Common myeloid progenitor, CD34-positive (primary cell): ENCODE measurements around the gene ANKRD6.
A peak's percentile ranks its signal among the peaks of the same experiment; 100 is the strongest.

ENCODE experiments used
- CTCF ChIA-PET: fragments of 350-600 bp; sonication (Branson Sonifier 250); formaldehyde crosslinking; loops from one replicate; lab custom pipeline; 2021; ENCODE audit warnings: antibody characterized with exemption; lab: Charles Lee
- POLR2A ChIA-PET: fragments of 350-600 bp; sonication (Branson Sonifier 250); formaldehyde crosslinking; loops from one replicate; lab custom pipeline; 2021; ENCODE audit warnings: antibody characterized with exemption; lab: Charles Lee
- DNase-seq, 3 donors: peaks; one replicate each; pipeline versions ENCODE4 v3.0.0 to v3.0.0-alpha.2; 2013
- H3K27ac ChIP-seq, 2 experiments: 1 replicate in 1 of 2; 2 replicates in 1 of 2; pipeline ENCODE4 v1.7.0; 2013; ENCODE audit warnings: inconsistent platforms in 2 of 2, low read length in 2 of 2, mild to moderate bottlenecking in 2 of 2, low read depth in 1 of 2, moderate library complexity in 1 of 2; ENCODE audit not compliant: severe bottlenecking in 2 of 2, insufficient read depth in 1 of 2, poor library complexity in 1 of 2
- H3K27me3 ChIP-seq, 5 experiments: replicated peaks in 2 of 5; 1 replicate in 3 of 5; 2 replicates in 2 of 5; pipeline versions ENCODE4 v1.6.1 to v1.7.0; 2013; ENCODE audit warnings: low read length in 4 of 5, mild to moderate bottlenecking in 2 of 5, moderate library complexity in 2 of 5, inconsistent platforms in 1 of 5; ENCODE audit not compliant: insufficient read depth in 5 of 5, control insufficient read depth in 4 of 5
- H3K36me3 ChIP-seq, 4 experiments: 1 replicate in 2 of 4; 2 replicates in 2 of 4; pipeline versions ENCODE4 v1.6.1 to v1.7.0; 2013; ENCODE audit warnings: low read length in 3 of 4, control low read depth in 1 of 4, mild to moderate bottlenecking in 1 of 4; ENCODE audit not compliant: control insufficient read depth in 4 of 4, insufficient read depth in 4 of 4
- H3K4me1 ChIP-seq, 4 experiments: 1 replicate in 3 of 4; 2 replicates in 1 of 4; pipeline versions ENCODE4 v1.6.1 to v1.7.1; 2013; ENCODE audit warnings: low read length in 3 of 4, mild to moderate bottlenecking in 3 of 4, control low read depth in 1 of 4, inconsistent platforms in 1 of 4, moderate library complexity in 1 of 4; ENCODE audit not compliant: control insufficient read depth in 4 of 4, insufficient read depth in 4 of 4; ENCODE audit errors: control extremely low read depth in 1 of 4
- H3K4me3 ChIP-seq, 7 experiments: 1 replicate in 4 of 7; 2 replicates in 3 of 7; pipeline versions ENCODE4 v1.5.1 to v1.7.0; 2013; ENCODE audit warnings: mild to moderate bottlenecking in 7 of 7, low read length in 6 of 7, moderate library complexity in 6 of 7, inconsistent platforms in 2 of 7, low read depth in 2 of 7, control low read depth in 1 of 7; ENCODE audit not compliant: insufficient read depth in 4 of 7, control insufficient read depth in 1 of 7; ENCODE audit errors: extremely low read depth in 1 of 7
- H3K9me3 ChIP-seq, 5 experiments: 1 replicate in 4 of 5; 2 replicates in 1 of 5; pipeline versions ENCODE4 v1.6.1 to v1.7.1; 2013; ENCODE audit warnings: low read length in 4 of 5, mild to moderate bottlenecking in 2 of 5, inconsistent platforms in 1 of 5, low read depth in 1 of 5, moderate library complexity in 1 of 5; ENCODE audit not compliant: control insufficient read depth in 4 of 5, insufficient read depth in 2 of 5; ENCODE audit errors: control extremely low read depth in 1 of 5
- WGBS: methylation state at CpG from one replicate; pipeline ENCODE4 v1.1.5; 2013; ENCODE audit not compliant: insufficient coverage; 5-methylcytosine and 5-hydroxymethylcytosine counted together

ANKRD6 gene

DNA sequence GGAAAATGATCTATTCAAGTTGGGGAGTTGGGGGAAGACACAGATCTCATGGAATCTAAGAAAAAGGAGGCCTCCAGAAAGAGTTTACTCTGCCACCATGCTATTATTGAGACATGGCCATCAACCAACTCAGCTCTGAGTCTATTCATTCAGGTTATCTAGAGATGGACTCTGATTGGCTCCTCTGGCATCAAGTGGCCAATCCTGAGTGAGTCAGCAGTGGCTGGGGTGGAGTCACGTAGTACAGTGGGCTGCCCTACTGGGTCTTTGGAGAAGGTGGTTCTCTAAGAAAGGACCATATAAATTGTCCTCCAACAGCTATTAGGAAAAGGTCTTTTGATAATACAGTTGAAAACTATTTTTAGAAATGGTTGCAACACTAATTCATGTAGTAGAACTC is 163.5 kb downstream of the ANKRD6 start:
- no peaks in the 10 kb centered on the region for H3K36me3 ChIP-seq
- peaks cover 0 to 7% (median 2%) of the 10 kb centered on the region in 4 experiments for H3K4me1 ChIP-seq
- ChIA-PET CTCF (interaction anchor here (1.0 to 4.5 kb wide), 5 partner anchors 160 to 228 kb away, joined by 3 to 24 read pairs (median 5); partner anchors contain the start of gene ANKRD6), POLR2A (no interaction called here)
- H3K27ac ChIP-seq: no peak overlapping the region
- H3K4me3 ChIP-seq: no peak overlapping the region
- DNase-seq: peak in 2 of 3 donors; percentile 18 to 26
- no peaks in the 10 kb centered on the region for H3K9me3 ChIP-seq
- no CpG with 5 or more reads among the region's 1 CpG for WGBS
- H3K27me3 ChIP-seq: no peaks in the 10 kb centered on the region

GRCh38 chr6:89597372-89597771 is 164.4 kb downstream of the ANKRD6 start:
- no peak overlapping the region for H3K27ac ChIP-seq
- ChIA-PET CTCF (interaction anchor here (1.6 to 4.5 kb wide), 6 partner anchors 16 to 225 kb away, joined by 3 to 24 read pairs (median 6); partner anchors contain the start of gene ANKRD6), POLR2A (no interaction called here)
- peaks cover 0 to 7% (median 2%) of the 10 kb centered on the region in 4 experiments for H3K4me1 ChIP-seq
- 50% methylated on average over 2 of the region's 2 CpGs for WGBS
- DNase-seq: no peak
- no peaks in the 10 kb centered on the region for H3K27me3 ChIP-seq
- H3K9me3 ChIP-seq: no peaks in the 10 kb centered on the region
- H3K36me3 ChIP-seq: no peaks in the 10 kb centered on the region
- no peak overlapping the region for H3K4me3 ChIP-seq

DNA sequence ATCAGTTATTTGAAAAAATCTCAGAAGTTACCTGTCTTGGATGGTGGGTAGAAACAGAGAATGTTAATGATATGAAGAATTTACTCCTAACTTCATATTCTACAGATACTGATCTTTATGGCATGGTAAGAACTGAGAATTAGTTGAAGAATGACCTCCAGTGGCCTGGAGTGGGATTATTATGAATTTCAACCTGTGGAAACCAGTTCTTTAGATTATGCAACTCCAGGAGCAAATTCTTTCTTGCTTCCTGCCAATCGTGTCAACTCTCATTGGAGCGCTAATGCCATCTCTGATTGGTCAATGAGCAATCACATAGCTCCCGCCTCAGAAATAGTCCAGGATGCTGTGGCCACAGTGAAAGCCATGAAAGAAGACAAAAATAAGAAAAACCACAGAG is 165.0 kb downstream of the ANKRD6 start:
- H3K4me3 ChIP-seq: no peak overlapping the region
- no peak overlapping the region for H3K27ac ChIP-seq
- DNase-seq: peak; percentile 63 to 80 (median 80)
- H3K36me3 ChIP-seq: no peaks in the 10 kb centered on the region
- H3K9me3 ChIP-seq: no peaks in the 10 kb centered on the region
- H3K27me3 ChIP-seq: no peaks in the 10 kb centered on the region
- POLR2A ChIA-PET: interaction anchor here (0.7 kb wide), 1 partner anchor 17 kb away, joined by 3 read pairs; no protein-coding TSS in a partner anchor
- CTCF ChIA-PET: interaction anchor here (0.7 to 4.5 kb wide), 14 partner anchors 11 to 232 kb away, joined by 3 to 24 read pairs (median 6); partner anchors contain the start of gene ANKRD6
- peaks cover 0 to 7% (median 2%) of the 10 kb centered on the region in 4 experiments for H3K4me1 ChIP-seq
- 29% methylated on average over 3 of the region's 3 CpGs for WGBS

DNA sequence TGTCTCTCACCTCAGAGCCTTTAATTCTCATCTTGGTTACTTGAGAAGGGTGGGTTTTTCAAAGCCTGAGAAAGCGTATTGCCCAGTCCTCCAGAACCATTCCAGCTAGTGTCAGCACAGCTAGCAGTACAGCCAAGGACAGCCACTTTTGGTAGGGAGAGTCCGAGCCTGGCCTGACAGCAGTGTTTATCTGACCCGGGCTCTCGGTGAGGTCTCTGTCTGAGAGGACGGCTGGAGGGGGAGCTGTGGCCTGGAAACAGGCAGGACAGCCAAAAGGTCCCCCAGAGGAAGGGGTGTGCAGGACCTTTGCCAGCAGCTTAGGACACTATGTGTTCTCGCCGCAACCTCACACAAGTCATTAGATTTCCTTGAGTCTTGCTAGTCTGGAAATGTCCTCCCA is 166.8 kb downstream of the ANKRD6 start:
- H3K27ac ChIP-seq: no peak overlapping the region
- 98% methylated on average over 5 of the region's 7 CpGs for WGBS
- POLR2A ChIA-PET: interaction anchor here (0.6 kb wide), 1 partner anchor 404 kb away, joined by 4 read pairs; no protein-coding TSS in a partner anchor

DNA sequence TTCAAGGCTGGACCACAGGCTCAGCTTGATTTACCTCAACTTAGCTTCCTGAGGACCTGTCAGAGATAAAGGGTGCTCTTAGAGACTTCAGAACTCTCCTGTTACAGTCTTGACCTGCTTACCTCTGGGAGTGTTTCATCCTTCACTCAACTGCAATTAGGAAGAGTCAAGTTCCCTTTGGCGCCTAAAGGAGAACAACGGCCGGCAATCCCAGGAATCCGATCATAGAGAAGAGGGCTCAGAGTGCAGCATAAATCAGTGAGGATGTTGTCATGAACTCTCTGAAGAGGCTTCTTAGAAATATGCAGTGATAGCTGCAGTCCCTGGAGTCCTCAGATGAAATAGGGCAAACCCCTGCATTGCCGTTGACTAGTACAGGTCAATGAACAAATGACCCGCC is 169.2 kb downstream of the ANKRD6 start:
- peaks cover 0 to 2% (median 0%) of the 10 kb centered on the region in 4 experiments for H3K4me1 ChIP-seq
- DNase-seq: no peak
- H3K4me3 ChIP-seq: no peak overlapping the region
- CTCF ChIA-PET: interaction anchor here (1.6 kb wide), 1 partner anchor 170 kb away, joined by 8 read pairs; no protein-coding TSS in a partner anchor
- H3K9me3 ChIP-seq: no peaks in the 10 kb centered on the region
- H3K36me3 ChIP-seq: no peaks in the 10 kb centered on the region
- 100% methylated on average over 6 of the region's 6 CpGs for WGBS
- H3K27ac ChIP-seq: no peak overlapping the region
- POLR2A ChIA-PET: no interaction called here
- H3K27me3 ChIP-seq: no peaks in the 10 kb centered on the region

More for the DNA sequence above, 166.8 kb downstream of the ANKRD6 start:
- CTCF ChIA-PET: interaction anchor here (1.0 to 4.5 kb wide), 10 partner anchors 10 to 236 kb away, joined by 3 to 24 read pairs (median 6); partner anchors contain the start of gene ANKRD6
- Histone ChIP-seq H3K36me3 (no peaks in the 10 kb centered on the region), H3K9me3 (no peaks in the 10 kb centered on the region), H3K27me3 (no peaks in the 10 kb centered on the region), H3K4me1 (peaks cover 0 to 7% (median 4%) of the 10 kb centered on the region in 4 experiments), H3K4me3 (no peak overlapping the region)
- no peak for DNase-seq

- CTCF ChIA-PET: interaction anchor here (0.6 to 4.0 kb wide), 7 partner anchors 12 to 531 kb away, joined by 3 to 18 read pairs (median 4); partner anchors contain the start of gene ANKRD6
- WGBS: no CpG with 5 or more reads among the region's 5 CpGs
- Histone ChIP-seq H3K27me3 (no peaks in the 10 kb centered on the region), H3K27ac (no peak overlapping the region), H3K36me3 (no peaks in the 10 kb centered on the region), H3K4me1 (peaks cover 0 to 2% (median 0%) of the 10 kb centered on the region in 4 experiments), H3K4me3 (no peak overlapping the region), H3K9me3 (no peaks in the 10 kb centered on the region)
- POLR2A ChIA-PET: no interaction called here
- DNase-seq: no peak
Observed at GRCh38 chr6:89604653-89605052, 171.7 kb downstream of the ANKRD6 start.

- ChIA-PET CTCF (interaction anchor here (0.9 to 4.0 kb wide), 3 partner anchors 163 to 181 kb away, joined by 3 to 18 read pairs (median 4); partner anchors contain the start of gene ANKRD6), POLR2A (no interaction called here)
- no peak for DNase-seq
- Histone ChIP-seq H3K4me1 (peaks cover 0 to 2% (median 0%) of the 10 kb centered on the region in 4 experiments), H3K27me3 (no peaks in the 10 kb centered on the region), H3K9me3 (no peaks in the 10 kb centered on the region), H3K36me3 (no peaks in the 10 kb centered on the region), H3K27ac (no peak overlapping the region), H3K4me3 (no peak overlapping the region)
- 97% methylated on average over 3 of the region's 5 CpGs for WGBS
Observed at GRCh38 chr6:89605861-89606260, 172.9 kb downstream of the ANKRD6 start.
